Sigmoid colon (tissue), 7 donors: ENCODE measurements around the gene RALGDS. TPM values are rescaled to one million over a fixed set of nuclear protein-coding genes. Genes with fewer than 3 reads are reported as not detected.

Source experiments
- DNase-seq: peaks from one replicate; pipeline ENCODE4 v3.0.0-alpha.2; 2019
- H3K27ac ChIP-seq, 4 donors: fragments of 200-600 bp; sonication (generic); one replicate each; pipeline ENCODE4 v1.5.1; 2016 to 2019; ENCODE audit warnings: mild to moderate bottlenecking in 1 of 4
- H3K27me3 ChIP-seq, 3 donors: fragments of 200-600 bp; sonication (generic); one replicate each; pipeline ENCODE4 v1.5.1; 2019; ENCODE audit warnings: mild to moderate bottlenecking in 1 of 3
- H3K36me3 ChIP-seq, 4 donors: fragments of 200-600 bp; sonication (generic); one replicate each; pipeline ENCODE4 v1.5.1; 2016 to 2019
- H3K4me1 ChIP-seq, 4 donors: fragments of 200-600 bp; sonication (generic); one replicate each; pipeline ENCODE4 v1.5.1; 2017 to 2019
- H3K4me3 ChIP-seq, 4 donors: fragments of 200-600 bp; sonication (generic); one replicate each; pipeline ENCODE4 v1.5.1; 2017 to 2019; ENCODE audit warnings: mild to moderate bottlenecking in 2 of 4, moderate library complexity in 1 of 4
- H3K9me3 ChIP-seq, 4 donors: fragments of 200-600 bp in 3 of 4; sonication (generic) in 3 of 4; one replicate each; pipeline versions ENCODE4 v1.5.1 to v1.6.1; 2013 to 2019
- EP300 ChIP-seq, 4 donors: sonication (generic); formaldehyde crosslinking; IDR thresholded peaks; one replicate each; pipeline ENCODE4 v1.6.1; 2017; ENCODE audit warnings: antibody characterized with exemption in 4 of 4
- POLR2A ChIP-seq, 2 donors: fragments of 450-650 bp; IDR thresholded peaks; one replicate each; pipeline ENCODE4 v1.6.1; 2016; ENCODE audit warnings: antibody characterized with exemption in 2 of 2, mild to moderate bottlenecking in 2 of 2, moderate library complexity in 2 of 2
- POLR2AphosphoS5 ChIP-seq, 4 donors: sonication (generic); formaldehyde crosslinking; IDR thresholded peaks; one replicate each; pipeline ENCODE4 v1.6.1; 2017; ENCODE audit warnings: antibody characterized with exemption in 4 of 4
- WGBS, 2 donors: extraction: QIAGEN DNeasy Blood & Tissue Kit; methylation state at CpG; one replicate each; pipeline ENCODE4 v1.1.7; 2013; 5-methylcytosine and 5-hydroxymethylcytosine counted together
- intact Hi-C: fragments of 100-400 bp; cut with DNase I; formaldehyde crosslinking; loops from one replicate; pipeline ENCODE4 v1.15.1; 2023
- polyA plus RNA-seq, 3 donors: library from polyadenylated mRNA; stranded (reverse); fragments of 200-250 nt; gene quantifications; one replicate each; pipeline ENCODE4 v1.2.3, GENCODE V29; 2013
- total RNA-seq, 4 donors: library from RNA; depleted of rRNA; stranded (reverse); fragments of >200 nt; gene quantifications; one replicate each; pipeline ENCODE4 v1.1.0, GENCODE V29; 2016
- TF ChIP-seq, protein P1 (sequence below), 4 experiments: fragments of 450-650 bp in 3 of 4; fragments of 200-600 bp in 1 of 4; IDR thresholded peaks; one replicate each; pipeline ENCODE4 v1.5.1; 2016 to 2019; ENCODE audit warnings: antibody characterized with exemption in 4 of 4, mild to moderate bottlenecking in 3 of 4, moderate library complexity in 2 of 4
- donor health status: healthy with polysubstance abuse.
- donor health status: Bipolar disorder and iron deficiency.
- donor health status: healthy.

Gene RALGDS
- total and polyA plus RNA-seq, 7 donors = 27.6 to 52.7 (median 39.6) TPM

DNA sequence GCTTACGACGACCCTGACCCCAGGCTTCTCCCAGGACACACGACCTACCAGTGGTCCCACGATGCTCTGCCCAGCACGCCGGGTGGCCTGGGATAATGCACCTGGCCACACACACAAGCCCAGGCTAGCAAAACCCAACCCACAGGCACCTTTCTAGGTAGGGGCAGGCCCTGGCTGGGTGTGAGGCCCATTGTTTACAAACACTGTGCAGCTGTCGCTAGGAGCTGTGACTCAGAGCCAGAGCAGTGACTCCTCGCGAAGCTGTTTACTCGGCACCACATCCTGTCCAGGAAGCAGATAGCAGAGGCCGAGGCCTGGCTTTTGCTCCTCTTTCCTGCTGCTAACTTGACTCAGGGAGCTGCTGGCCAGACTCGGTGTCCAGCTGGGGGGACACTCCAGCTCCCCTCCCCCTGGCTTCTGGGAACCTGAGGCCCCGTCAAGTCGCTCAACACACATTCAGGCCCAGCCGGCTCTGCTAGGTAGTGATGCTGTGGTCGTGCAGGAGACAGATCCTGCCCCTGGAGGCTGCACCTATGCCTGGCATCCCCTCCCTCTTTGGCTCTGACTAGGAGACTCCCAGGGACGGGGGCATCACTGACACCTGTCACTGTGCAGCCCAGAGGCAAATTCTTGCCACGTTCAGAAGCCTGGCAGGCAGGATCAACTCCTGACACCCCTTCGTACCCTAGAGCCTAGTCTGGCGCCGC is 12.8 kb upstream of the RALGDS start:
- WGBS, 2 donors = 9 to 34% methylated on average over 21 of the region's 21 CpGs
- peak; percentile 96 for DNase-seq
- no peaks in the 10 kb centered on the region for H3K36me3 ChIP-seq
- no peaks in the 10 kb centered on the region for H3K9me3 ChIP-seq
- peaks cover 0 to 61% (median 54%) of the 10 kb centered on the region in 4 donors for H3K4me1 ChIP-seq
- H3K27ac ChIP-seq = peak overlapping the region; percentile 86 to 88 (median 86)
- intact Hi-C loops = no loop called here
- no peak overlapping the region for H3K4me3 ChIP-seq
- H3K27me3 ChIP-seq = no peaks in the 10 kb centered on the region
- TF ChIP-seq POLR2AphosphoS5 (IDR thresholded peaks at IDR 0.05) = peak; percentile 46 to 90 (median 78)
- TF ChIP-seq, protein P1, sequence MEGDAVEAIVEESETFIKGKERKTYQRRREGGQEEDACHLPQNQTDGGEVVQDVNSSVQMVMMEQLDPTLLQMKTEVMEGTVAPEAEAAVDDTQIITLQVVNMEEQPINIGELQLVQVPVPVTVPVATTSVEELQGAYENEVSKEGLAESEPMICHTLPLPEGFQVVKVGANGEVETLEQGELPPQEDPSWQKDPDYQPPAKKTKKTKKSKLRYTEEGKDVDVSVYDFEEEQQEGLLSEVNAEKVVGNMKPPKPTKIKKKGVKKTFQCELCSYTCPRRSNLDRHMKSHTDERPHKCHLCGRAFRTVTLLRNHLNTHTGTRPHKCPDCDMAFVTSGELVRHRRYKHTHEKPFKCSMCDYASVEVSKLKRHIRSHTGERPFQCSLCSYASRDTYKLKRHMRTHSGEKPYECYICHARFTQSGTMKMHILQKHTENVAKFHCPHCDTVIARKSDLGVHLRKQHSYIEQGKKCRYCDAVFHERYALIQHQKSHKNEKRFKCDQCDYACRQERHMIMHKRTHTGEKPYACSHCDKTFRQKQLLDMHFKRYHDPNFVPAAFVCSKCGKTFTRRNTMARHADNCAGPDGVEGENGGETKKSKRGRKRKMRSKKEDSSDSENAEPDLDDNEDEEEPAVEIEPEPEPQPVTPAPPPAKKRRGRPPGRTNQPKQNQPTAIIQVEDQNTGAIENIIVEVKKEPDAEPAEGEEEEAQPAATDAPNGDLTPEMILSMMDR (IDR thresholded peaks at IDR 0.05) = no peak
- peak in 1 of 4 donors; percentile 65 for TF ChIP-seq EP300 (IDR thresholded peaks at IDR 0.05)
- TF ChIP-seq POLR2A (IDR thresholded peaks at IDR 0.05) = peak in 1 of 2 donors; percentile 36

DNA sequence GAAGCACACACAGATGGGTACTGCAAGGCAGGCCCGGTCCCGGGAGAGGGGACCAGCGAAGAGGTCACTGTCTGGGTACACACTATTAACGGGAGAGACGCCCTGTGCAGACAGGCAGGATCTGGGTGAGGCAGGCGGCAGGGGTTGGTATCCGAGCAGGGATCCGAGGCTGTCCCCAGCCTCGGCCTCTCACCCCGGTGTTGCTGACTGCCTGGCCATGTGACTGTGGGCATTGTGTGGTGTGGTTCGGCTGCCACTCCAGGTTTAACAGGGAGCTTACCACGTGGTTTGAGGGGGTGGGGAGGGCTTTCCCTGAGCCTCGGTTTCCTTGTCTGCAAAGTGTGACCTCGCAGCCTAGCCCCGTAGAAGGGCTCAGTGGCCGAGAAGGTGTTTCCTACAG is 11.1 kb upstream of the RALGDS start:
- H3K4me1 ChIP-seq = peaks cover 0 to 54% (median 49%) of the 10 kb centered on the region in 4 donors
- TF ChIP-seq, protein P1 (IDR thresholded peaks at IDR 0.05) = no peak
- TF ChIP-seq POLR2AphosphoS5 (IDR thresholded peaks at IDR 0.05) (no peak), EP300 (IDR thresholded peaks at IDR 0.05) (no peak), POLR2A (IDR thresholded peaks at IDR 0.05) (no peak)
- WGBS, 2 donors = 84 to 89% methylated on average over 16 of the region's 16 CpGs
- peak overlapping the region; percentile 1 to 88 (median 86) for H3K27ac ChIP-seq
- H3K36me3 ChIP-seq = no peaks in the 10 kb centered on the region
- no peaks in the 10 kb centered on the region for H3K9me3 ChIP-seq
- no peak overlapping the region for H3K4me3 ChIP-seq
- DNase-seq = no peak
- no peaks in the 10 kb centered on the region for H3K27me3 ChIP-seq
- intact Hi-C loops = no loop called here

DNA sequence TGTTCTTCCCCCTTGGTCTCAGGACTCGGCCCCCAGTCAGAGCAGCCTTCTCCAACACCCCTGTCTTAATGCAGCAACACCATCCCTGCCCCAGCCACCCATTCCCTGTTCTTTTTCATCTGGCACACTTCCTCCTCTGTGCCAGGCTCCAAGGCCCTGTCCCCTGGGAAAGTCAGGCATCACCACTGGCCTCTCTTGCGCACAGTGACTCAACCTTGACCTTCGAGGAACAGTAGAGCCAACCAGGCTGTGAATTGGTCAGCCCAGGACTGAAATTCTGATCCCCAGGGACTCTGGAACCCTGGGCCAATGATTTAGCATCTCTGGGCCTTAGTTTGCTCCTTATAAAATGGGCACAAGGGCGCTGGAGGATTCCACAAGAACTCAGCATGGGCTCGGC is 10.5 kb upstream of the RALGDS start:
- Histone ChIP-seq H3K36me3 (no peaks in the 10 kb centered on the region), H3K4me3 (no peak overlapping the region), H3K27me3 (no peaks in the 10 kb centered on the region), H3K4me1 (peaks cover 0 to 58% (median 51%) of the 10 kb centered on the region in 4 donors), H3K9me3 (no peaks in the 10 kb centered on the region), H3K27ac (no peak overlapping the region)
- 90 to 92% methylated on average over 5 of the region's 5 CpGs for WGBS, 2 donors
- intact Hi-C loops = no loop called here
- DNase-seq = no peak
- no peak for TF ChIP-seq POLR2A (IDR thresholded peaks at IDR 0.05)
- TF ChIP-seq POLR2AphosphoS5 (IDR thresholded peaks at IDR 0.05) = no peak
- TF ChIP-seq, protein P1 (IDR thresholded peaks at IDR 0.05) = no peak
- no peak for TF ChIP-seq EP300 (IDR thresholded peaks at IDR 0.05)

DNA sequence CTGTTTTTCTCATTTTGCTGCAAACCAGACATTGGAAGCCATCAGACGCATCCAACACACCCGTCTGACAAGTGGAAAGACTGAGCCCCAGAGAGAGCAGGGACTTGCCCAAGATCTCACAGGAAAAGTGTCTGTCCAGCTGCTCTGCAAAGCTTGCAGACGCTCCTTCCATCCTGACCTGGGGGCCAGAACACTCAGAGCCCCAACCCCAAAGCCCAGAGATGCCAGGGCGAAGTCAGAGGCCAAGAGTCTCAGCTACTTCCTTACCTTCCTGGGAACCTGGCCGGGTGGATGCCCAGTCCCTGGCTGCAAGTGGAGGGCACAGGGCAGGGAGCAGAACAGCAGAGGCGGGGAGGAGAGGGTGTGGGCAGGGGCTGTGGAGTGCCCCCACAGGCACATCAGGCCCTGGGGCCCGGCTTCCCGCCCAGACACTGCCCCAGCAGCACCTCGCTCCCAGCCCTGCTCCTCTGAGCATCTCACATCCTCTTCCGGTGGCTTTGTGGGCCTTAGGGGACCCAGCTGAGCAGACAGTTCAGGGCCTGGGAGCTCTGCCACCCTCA is 9.7 kb upstream of the RALGDS start:
- H3K9me3 ChIP-seq = no peaks in the 10 kb centered on the region
- intact Hi-C loops = no loop called here
- H3K4me1 ChIP-seq = peaks cover 0 to 58% (median 54%) of the 10 kb centered on the region in 4 donors
- no peak for DNase-seq
- TF ChIP-seq POLR2A (IDR thresholded peaks at IDR 0.05) (no peak), EP300 (IDR thresholded peaks at IDR 0.05) (no peak), POLR2AphosphoS5 (IDR thresholded peaks at IDR 0.05) (no peak)
- TF ChIP-seq, protein P1 (IDR thresholded peaks at IDR 0.05) = no peak
- no peaks in the 10 kb centered on the region for H3K27me3 ChIP-seq
- H3K36me3 ChIP-seq = no peaks in the 10 kb centered on the region
- 73 to 82% methylated on average over 10 of the region's 10 CpGs for WGBS, 2 donors
- H3K4me3 ChIP-seq = no peak overlapping the region
- peak overlapping the region in 1 of 4 donors; percentile 2 for H3K27ac ChIP-seq
